ENCODE results near the gene P2RY4. TPM values are rescaled to one million over a fixed set of nuclear protein-coding genes. Genes with fewer than 3 reads are reported as not detected.

P2RY4 gene
- total and polyA plus RNA-seq, 2 of the 8 experiments (the other 6 are each of a cell fraction or from before 2014, with no cell fraction given) = 0.38 TPM; not detected in 1

- H4K5ac ChIP-seq (ENCODE audit: insufficient read length, low read depth, low read length) = no peak overlapping the region
- DNase-seq (ENCODE audit: low read depth in 1 of 2, low spot score in 2 of 2) (no peak), FAIRE-seq (no peak)
- H3K27me3 ChIP-seq (replicated peaks in 1 of 4; ENCODE audit: control insufficient read depth in 3 of 4, extremely low read depth in 1 of 4, insufficient read depth in 3 of 4, low read length in 3 of 4) = no peaks in the 10 kb centered on the region
- no peak overlapping the region for H2BK120ac ChIP-seq (replicated peaks; ENCODE audit: low read depth, low read length)
- no peaks in the 10 kb centered on the region for H3K79me2 ChIP-seq (ENCODE audit: control insufficient read depth in 1 of 2, insufficient read depth in 2 of 2, low read length in 2 of 2)
- no peak overlapping the region for H3K23ac ChIP-seq (ENCODE audit: insufficient read length)
- no peak overlapping the region for H2BK12ac ChIP-seq (ENCODE audit: low read depth, low read length)
- WGBS, 2 experiments (ENCODE audit: extremely low coverage in 1 of 2, insufficient coverage in 1 of 2, insufficient read length in 1 of 2, insufficient replicate concordance in 2 of 2, low coverage in 1 of 2, low lambda C conversion rate in 2 of 2, missing lambda C conversion rate in 1 of 2) = 100% methylated on average over 1 of the region's 1 CpG; no CpG with 5 or more reads in 1 of the 2 experiments
- H2BK20ac ChIP-seq (ENCODE audit: low read length) = no peak overlapping the region
- H3K56ac ChIP-seq (replicated peaks; ENCODE audit: insufficient read length, low read depth, low read length) = no peak overlapping the region
- H2AFZ ChIP-seq (ENCODE audit: low read length) = no peak overlapping the region
- H3K9ac ChIP-seq (replicated peaks in 1 of 4; ENCODE audit: extremely low read depth in 1 of 4, low read depth in 3 of 4, low read length in 3 of 4) = no peak overlapping the region
- H3K79me1 ChIP-seq (ENCODE audit: low read depth, low read length) = no peaks in the 10 kb centered on the region
- no peaks in the 10 kb centered on the region for H3K9me3 ChIP-seq (ENCODE audit: insufficient read depth in 2 of 2, low read depth in 1 of 2, low read length in 1 of 2)
- H3K4me3 ChIP-seq (ENCODE audit: extremely low read depth in 1 of 4, insufficient read depth in 2 of 4, low read depth in 3 of 4, low read length in 4 of 4) = no peak overlapping the region
- H2AK5ac ChIP-seq (ENCODE audit: low read depth, low read length) = no peak overlapping the region
- no peaks in the 10 kb centered on the region for H3K36me3 ChIP-seq (ENCODE audit: control insufficient read depth in 2 of 4, insufficient read depth in 4 of 4, low read length in 3 of 4)
- H3K18ac ChIP-seq (ENCODE audit: extremely low read depth, low read length) = no peak overlapping the region
- POLR2A ChIA-PET (ENCODE audit: partially characterized antibody) = no interaction called here
- H4K8ac ChIP-seq (ENCODE audit: extremely low read depth, insufficient read depth, low read length) = no peak overlapping the region
- H4K20me1 ChIP-seq (replicated peaks in 1 of 2; ENCODE audit: control insufficient read depth in 1 of 2, insufficient read depth in 2 of 2, low read length in 2 of 2) = no peaks in the 10 kb centered on the region
- no peak for TF ChIP-seq BCL11A (IDR thresholded peaks at IDR 0.05; ENCODE audit: low read depth in 2 of 2, low read length in 2 of 2)
- no peak for TF ChIP-seq CTBP2 (IDR thresholded peaks at IDR 0.05; ENCODE audit: borderline replicate concordance, insufficient read depth, insufficient read length, low read length)
- TF ChIP-seq POLR2AphosphoS5 (IDR thresholded peaks at IDR 0.05; ENCODE audit: low read depth, low read length) = no peak
- TF ChIP-seq BACH1 (IDR thresholded peaks at IDR 0.05; ENCODE audit: low read length) = no peak
- no peak for TF ChIP-seq SIX5 (IDR thresholded peaks at IDR 0.05; ENCODE audit: low read depth, low read length)
- TF ChIP-seq CBX5 (IDR thresholded peaks at IDR 0.05; ENCODE audit: low read depth, low read length) = no peak
- no peak for TF ChIP-seq CHD2 (IDR thresholded peaks at IDR 0.05; ENCODE audit: low read length)
- TF ChIP-seq CHD1 (IDR thresholded peaks at IDR 0.05; ENCODE audit: low read depth, low read length) = no peak
- H3K27ac ChIP-seq (ENCODE audit: low read depth, low read length) = no peak overlapping the region
- H3K4me1 ChIP-seq (replicated peaks in 1 of 4; ENCODE audit: control insufficient read depth in 3 of 4, insufficient read depth in 4 of 4, low read length in 3 of 4) = no peaks in the 10 kb centered on the region
- CTCF ChIA-PET (ENCODE audit: partially characterized antibody) = no interaction called here
- H3K23me2 ChIP-seq (ENCODE audit: low read depth, low read length) = no peaks in the 10 kb centered on the region
- no peak overlapping the region for H2BK5ac ChIP-seq (ENCODE audit: low read depth, low read length)
- no peak overlapping the region for H4K91ac ChIP-seq (replicated peaks; ENCODE audit: insufficient read length, low read length)
- H3K4ac ChIP-seq (replicated peaks; ENCODE audit: insufficient read length, low read depth, low read length) = no peak overlapping the region
- no peak overlapping the region for H3K14ac ChIP-seq (ENCODE audit: insufficient read length)
- no peak overlapping the region for H3K4me2 ChIP-seq (ENCODE audit: insufficient read depth in 1 of 2, low read depth in 2 of 2, low read length in 2 of 2)
- H2BK15ac ChIP-seq (ENCODE audit: low read length) = no peak overlapping the region
Observed at GRCh38 chrX:70240751-70241150, 19.3 kb downstream of the P2RY4 start.
